Skeletal muscle tissue (tissue), 4 donors: ENCODE data around the gene CC2D1B. TPM values are rescaled to one million over a fixed set of nuclear protein-coding genes. Genes with fewer than 3 reads are reported as not detected.

ENCODE experiments used
- H3K27ac ChIP-seq: one replicate; pipeline ENCODE4 v1.7.0; 2013; ENCODE audit warnings: mild to moderate bottlenecking, low read depth, low read length, inconsistent platforms
- H3K27me3 ChIP-seq, 3 donors: one replicate each; pipeline ENCODE4 v1.7.0; 2013; ENCODE audit warnings: low read length in 3 of 3; ENCODE audit not compliant: control insufficient read depth in 3 of 3, insufficient read depth in 3 of 3
- H3K36me3 ChIP-seq, 3 donors: one replicate each; pipeline ENCODE4 v1.7.0; 2013; ENCODE audit warnings: low read length in 3 of 3; ENCODE audit not compliant: control insufficient read depth in 3 of 3, insufficient read depth in 3 of 3
- H3K4me1 ChIP-seq, 3 donors: one replicate each; pipeline ENCODE4 v1.7.0; 2013; ENCODE audit warnings: low read length in 3 of 3, mild to moderate bottlenecking in 3 of 3; ENCODE audit not compliant: control insufficient read depth in 3 of 3, insufficient read depth in 3 of 3
- H3K4me3 ChIP-seq, 3 donors: one replicate each; pipeline ENCODE4 v1.7.0; 2013; ENCODE audit warnings: low read length in 3 of 3
- H3K9ac ChIP-seq, 3 donors: one replicate each; pipeline ENCODE4 v1.7.0; 2013; ENCODE audit warnings: low read length in 3 of 3, mild to moderate bottlenecking in 3 of 3, moderate library complexity in 2 of 3, low read depth in 1 of 3
- H3K9me3 ChIP-seq, 3 donors: one replicate each; pipeline ENCODE4 v1.7.0; 2013; ENCODE audit warnings: low read length in 3 of 3; ENCODE audit not compliant: control insufficient read depth in 3 of 3
- total RNA-seq: library from RNA; depleted of rRNA; stranded (reverse); fragments of >200 nt; gene quantifications from one replicate; pipeline ENCODE4 v1.2.3, GENCODE V29; 2014
- donor health status: Osteomylitis.

Gene CC2D1B
- total RNA-seq, 1 donor from 2014 or later, result 10.4 TPM

DNA sequence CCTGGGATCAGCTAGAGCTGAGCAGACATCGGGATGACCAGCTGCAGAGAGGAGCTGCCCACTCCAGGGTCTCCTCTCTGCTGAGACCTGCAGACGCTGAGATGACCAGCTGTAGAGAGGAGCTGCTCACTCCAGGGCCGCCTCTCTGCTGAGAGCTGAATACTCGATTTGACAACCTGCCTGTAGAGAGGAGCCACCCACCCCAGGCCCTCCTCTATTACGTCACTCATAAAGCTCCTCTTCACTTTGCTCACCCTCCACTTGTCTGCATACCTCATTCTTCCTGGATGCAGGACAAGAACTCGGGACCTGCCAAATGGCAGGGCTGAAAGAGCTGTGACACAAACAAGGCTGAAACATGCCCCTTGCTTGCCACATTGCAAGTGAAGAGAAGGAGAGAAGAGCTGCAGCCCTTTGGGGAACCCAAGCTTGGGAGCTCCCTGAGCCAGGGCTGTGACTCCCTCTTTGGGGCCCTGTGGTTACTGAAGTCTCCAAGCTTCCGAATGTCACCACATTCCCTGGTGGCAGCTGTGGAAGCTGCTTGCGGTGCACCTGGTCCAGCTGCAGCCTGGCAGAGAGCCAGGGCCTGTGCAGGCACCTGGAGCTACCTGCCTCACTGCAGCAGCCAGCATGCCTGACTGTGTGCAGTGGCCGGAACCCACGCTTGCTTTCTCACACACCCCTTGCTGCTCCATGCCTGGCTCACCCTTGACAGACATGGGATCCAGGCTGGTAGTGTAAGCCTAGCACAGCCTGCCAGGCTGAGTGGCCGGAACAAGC is 59.6 kb downstream of the CC2D1B start:
- H3K27me3 ChIP-seq, result no peaks in the 10 kb centered on the region
- H3K4me1 ChIP-seq, result peaks cover 0 to 6% (median 0%) of the 10 kb centered on the region in 3 donors
- H3K9me3 ChIP-seq, result no peaks in the 10 kb centered on the region
- H3K9ac ChIP-seq, result no peak overlapping the region
- no peak overlapping the region for H3K4me3 ChIP-seq
- peaks cover 0 to 22% (median 8%) of the 10 kb centered on the region in 3 donors for H3K36me3 ChIP-seq
- H3K27ac ChIP-seq, result no peak overlapping the region

DNA sequence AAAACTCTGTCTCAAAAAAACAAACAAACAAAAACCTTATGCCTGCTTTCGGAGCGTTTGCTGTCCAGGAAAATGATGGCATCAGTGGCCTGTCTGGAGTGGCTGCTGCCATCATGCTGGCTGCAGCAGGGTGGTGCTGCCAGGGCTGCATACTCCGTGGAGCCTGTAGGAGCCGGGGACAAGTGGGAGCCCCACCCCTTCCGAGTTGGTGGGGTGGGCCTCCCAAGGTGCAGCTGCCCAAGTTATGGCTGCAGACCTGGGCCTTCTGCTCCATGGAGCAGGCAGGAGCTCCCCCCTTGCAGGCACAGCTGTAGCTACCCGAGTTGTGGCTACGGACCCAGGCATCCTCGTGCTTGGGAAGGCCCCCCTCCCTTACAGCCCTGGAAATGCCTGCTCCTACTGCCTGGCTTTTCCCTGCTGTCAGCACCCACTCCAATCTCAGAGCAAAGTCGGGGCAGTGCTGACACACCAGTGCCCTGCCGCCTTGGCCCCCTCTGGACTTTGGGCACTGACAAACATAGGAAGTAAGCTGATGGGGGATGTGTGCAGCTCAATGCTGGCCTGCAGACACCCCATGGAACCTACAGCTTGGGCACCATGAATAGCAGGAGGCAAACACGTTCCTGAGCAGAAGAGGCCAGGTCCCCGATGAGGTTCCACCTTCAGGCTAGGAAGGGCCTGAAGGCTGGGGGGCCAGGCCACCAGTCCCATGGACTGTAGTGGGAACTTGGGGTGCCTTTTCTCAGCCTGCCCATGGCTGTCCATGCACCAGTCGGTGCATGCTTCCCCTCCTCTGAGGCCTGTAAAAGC is 60.4 kb downstream of the CC2D1B start:
- H3K9ac ChIP-seq, result no peak overlapping the region
- H3K27me3 ChIP-seq, result no peaks in the 10 kb centered on the region
- H3K9me3 ChIP-seq, result no peaks in the 10 kb centered on the region
- no peak overlapping the region for H3K27ac ChIP-seq
- peaks cover 0 to 19% (median 8%) of the 10 kb centered on the region in 3 donors for H3K36me3 ChIP-seq
- H3K4me1 ChIP-seq, result peaks cover 0 to 6% (median 0%) of the 10 kb centered on the region in 3 donors
- no peak overlapping the region for H3K4me3 ChIP-seq

Other genes starting within 250 kb of the CC2D1B start
- gene ZFYVE9, start 224.1 kb downstream of the CC2D1B start, total RNA-seq, result 33.9 TPM
- gene ORC1, start 38.2 kb upstream of the CC2D1B start, total RNA-seq, result 1.6 TPM
- gene PRPF38A, start 38.4 kb upstream of the CC2D1B start, total RNA-seq, result 10.4 TPM
- gene TUT4, start 186.9 kb upstream of the CC2D1B start, total RNA-seq, result 103 TPM
- 96.0 TPM for gene GPX7, start 236.2 kb upstream of the CC2D1B start, total RNA-seq